GM12892 (cell line): Measurements from ENCODE around the gene FOSB. TPM values are rescaled to one million over a fixed set of nuclear protein-coding genes. Genes with fewer than 3 reads are reported as not detected.

ENCODE experiments used
- DNase-seq: peaks from one replicate; pipeline ENCODE4 v3.0.0; 2011; ENCODE audit not compliant: insufficient read length
- FAIRE-seq: peaks from 2 replicates; lab custom pipeline; 2011; peaks lifted over from hg19 to GRCh38; lab: Jason Lieb, UNC
- POLR2A ChIP-seq: IDR thresholded peaks from 2 replicates; pipeline ENCODE4 v1.6.1; 2011; ENCODE audit warnings: low read depth, low read length, control low read depth
- POLR2AphosphoS5 ChIP-seq: IDR thresholded peaks from 2 replicates; pipeline ENCODE4 v1.6.1; 2011; ENCODE audit warnings: low read depth, low read length, control low read depth
- TAF1 ChIP-seq: IDR thresholded peaks from 2 replicates; pipeline ENCODE4 v1.6.1; 2011; ENCODE audit warnings: low read depth, mild to moderate bottlenecking, control low read depth, low read length, borderline replicate concordance
- polyA plus RNA-seq: library from polyadenylated mRNA; unstranded; fragments of >200 nt; gene quantifications from one replicate; pipeline ENCODE4 v1.2.1, GENCODE V29; 2012; ENCODE audit warnings: missing spikeins, inconsistent platforms; ENCODE audit not compliant: missing spikeins

The FOSB gene
- 1.1 TPM for polyA plus RNA-seq

DNA sequence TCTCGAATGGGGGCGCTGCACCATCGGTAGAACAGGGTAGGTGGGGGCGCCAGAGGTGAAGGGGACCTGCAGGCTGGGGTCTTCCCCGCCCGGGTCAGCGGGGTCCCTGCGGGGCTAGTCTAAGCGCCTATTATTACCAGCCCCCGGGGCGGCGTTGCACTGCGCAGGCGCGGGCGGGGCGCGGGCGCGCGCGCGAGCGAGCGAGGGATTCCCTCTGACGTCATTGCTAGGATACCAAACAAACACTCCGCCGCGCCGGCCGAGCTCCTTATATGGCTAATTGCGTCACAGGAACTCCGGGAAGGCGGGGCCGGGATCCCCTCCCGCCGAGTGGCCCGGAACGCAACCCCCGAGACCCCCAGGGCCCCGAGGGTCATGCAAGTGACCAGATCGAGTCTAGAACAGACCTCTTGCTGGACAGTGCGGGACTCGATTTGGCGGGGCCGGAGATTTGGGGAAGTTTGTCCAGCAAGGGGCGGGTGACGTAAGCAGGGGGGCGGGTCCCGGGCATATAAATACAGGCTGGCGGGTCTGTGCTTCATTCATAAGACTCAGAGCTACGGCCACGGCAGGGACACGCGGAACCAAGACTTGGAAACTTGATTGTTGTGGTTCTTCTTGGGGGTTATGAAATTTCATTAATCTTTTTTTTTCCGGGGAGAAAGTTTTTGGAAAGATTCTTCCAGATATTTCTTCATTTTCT is at the start of gene FOSB:
Gene FOSB (plus strand): TSS at position 541 of the 703 bp plus-strand sequence. CDS start 591 bp downstream, outside the sequence.
- peak; percentile 82 for DNase-seq
- TF ChIP-seq POLR2AphosphoS5 (peak; percentile 37; the same call in 1 of the 2 replicates), POLR2A (peak; percentile 75), TAF1 (no peak)
- FAIRE-seq, result peak; percentile 88

DNA sequence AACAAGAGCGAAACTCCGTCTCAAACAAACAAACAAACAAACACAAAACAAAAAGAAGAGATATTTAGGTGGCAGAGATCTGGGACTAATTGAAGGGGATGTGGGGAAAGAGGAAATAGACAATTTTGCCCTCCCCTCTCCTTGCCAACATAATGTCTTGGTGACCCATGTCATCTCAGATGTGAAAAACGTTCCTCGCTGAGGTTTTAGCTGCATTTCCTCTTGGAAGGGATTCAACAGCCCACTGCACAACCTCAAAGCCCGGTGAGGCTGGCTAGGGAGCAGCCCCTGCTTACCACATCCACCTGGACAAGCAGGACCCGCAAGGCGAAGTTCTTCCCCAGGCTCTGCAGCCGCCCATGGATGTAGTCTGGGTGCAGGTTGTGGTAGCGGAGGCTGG is 49.0 kb upstream of the FOSB start:
- DNase-seq, result no peak
- FAIRE-seq, result peak; percentile 75
- no peak for TF ChIP-seq POLR2A
- no peak for TF ChIP-seq POLR2AphosphoS5

DNA sequence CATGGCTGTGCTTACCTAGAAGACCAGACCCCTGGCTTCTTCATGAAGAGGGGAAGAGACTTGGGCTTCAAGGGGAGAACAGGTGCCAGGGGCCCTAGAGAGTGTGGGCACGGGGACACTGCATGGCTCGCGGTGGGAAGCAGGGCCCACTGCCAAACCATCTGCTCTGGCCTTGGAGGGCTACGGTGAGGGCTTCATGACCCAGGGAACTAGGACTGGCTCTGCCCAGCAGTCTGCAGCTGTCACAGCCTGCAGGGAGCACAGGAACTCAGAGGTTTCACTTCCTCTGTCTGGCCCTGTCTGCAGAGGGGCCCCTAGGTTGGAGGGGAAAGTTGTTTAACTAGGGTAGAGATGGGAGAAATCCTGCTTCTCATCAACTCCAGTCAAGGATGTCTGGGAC is 48.4 kb upstream of the FOSB start:
- DNase-seq (peak; percentile 86), FAIRE-seq (peak; percentile 96)
- TF ChIP-seq POLR2A (peak; percentile 55; the same call in 1 of the 2 replicates), TAF1 (no peak), POLR2AphosphoS5 (peak; percentile 77)

DNA sequence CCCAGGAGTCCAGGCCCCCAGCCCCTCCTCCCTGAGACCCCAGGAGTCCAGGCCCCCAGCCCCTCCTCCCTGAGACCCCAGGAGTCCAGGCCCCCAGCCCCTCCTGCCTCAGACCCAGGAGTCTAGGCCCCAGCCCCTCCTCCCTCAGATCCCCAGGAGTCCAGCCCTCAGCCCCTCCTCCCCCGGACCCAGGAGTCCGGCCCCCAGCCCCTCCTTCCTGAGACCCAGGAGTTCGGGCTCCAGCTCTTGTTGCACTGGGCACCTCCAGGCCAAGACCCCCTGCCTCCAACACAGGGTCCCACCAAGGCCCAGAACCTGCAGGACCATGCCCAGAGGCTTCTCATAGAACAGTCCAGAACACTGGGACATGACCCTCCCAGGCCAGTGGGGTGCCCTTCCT is 47.9 kb upstream of the FOSB start:
- TF ChIP-seq POLR2A (no peak), TAF1 (no peak), POLR2AphosphoS5 (no peak)
- DNase-seq, result no peak
- no peak for FAIRE-seq

DNA sequence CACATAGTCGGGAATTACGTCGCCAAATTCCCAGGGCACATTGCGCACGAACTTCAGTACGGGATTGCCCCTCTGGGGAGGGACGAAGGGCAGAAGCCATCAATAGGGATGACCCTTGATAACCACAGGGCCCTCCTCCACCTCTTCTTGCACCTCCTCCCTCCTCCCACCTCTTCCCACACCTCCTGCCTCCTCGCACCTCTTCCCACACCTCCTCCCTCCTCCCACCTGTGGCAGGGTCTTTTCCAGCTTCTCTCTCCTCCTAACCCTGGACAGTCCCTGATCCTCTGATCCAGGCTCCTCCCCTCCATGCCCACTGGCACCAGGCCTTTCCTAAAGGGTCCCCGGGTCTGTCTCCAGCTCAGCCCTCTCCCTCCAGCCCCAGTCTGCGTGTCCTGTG is 47.4 kb upstream of the FOSB start:
- TF ChIP-seq POLR2AphosphoS5, result no peak
- TF ChIP-seq POLR2A, result no peak
- DNase-seq (no peak), FAIRE-seq (no peak)

DNA sequence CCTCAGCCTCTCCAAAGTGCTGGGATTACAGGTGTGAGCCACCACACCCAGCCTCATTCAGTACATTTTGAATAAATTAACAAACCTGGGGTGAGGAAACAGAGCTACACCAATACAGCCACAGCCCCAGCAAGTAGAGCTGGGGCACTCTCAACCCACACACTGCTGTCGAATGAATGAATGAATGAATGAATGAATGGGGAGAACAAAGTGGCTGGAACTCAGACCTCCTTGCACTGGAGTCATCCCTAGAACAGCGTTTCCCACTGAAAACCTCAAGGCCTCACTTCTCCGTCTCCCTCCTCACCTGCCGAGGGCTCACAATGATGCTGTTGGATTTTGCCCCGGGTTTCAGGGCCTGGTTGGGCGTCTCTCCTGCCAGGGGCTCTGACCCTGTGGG is 46.9 kb upstream of the FOSB start:
- DNase-seq, result no peak
- TF ChIP-seq POLR2AphosphoS5, result no peak
- no peak for TF ChIP-seq POLR2A
- no peak for TF ChIP-seq TAF1
- no peak for FAIRE-seq

DNA sequence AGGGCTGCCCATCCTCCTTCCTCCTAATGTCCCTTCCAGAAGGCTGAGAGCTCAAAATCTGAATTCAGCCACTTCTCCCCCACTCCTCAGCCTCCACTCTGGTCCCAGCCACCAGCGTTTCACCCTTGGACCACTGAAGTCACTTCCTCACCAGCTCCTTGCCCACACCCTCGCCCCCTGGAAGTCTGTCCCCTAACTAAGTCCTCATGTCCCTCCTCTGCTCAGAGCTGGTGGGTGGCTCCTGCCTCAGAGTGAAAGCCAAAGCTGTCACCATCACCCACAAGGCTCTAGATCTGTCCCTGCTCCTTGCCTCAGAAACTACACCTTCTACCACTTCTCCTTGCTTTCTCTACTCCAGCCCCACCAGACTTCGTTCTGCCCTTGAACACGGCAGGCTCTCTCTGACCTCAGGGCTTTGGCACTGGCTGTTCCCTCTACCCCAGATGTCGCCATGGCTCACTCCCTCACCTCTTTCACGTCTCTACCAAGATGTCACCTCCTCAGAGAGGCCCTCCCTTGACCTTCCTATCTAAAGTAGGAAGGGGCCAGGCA is 45.8 kb upstream of the FOSB start:
- DNase-seq (no peak), FAIRE-seq (no peak)
- TF ChIP-seq POLR2AphosphoS5 (no peak), POLR2A (no peak), TAF1 (no peak)

DNA sequence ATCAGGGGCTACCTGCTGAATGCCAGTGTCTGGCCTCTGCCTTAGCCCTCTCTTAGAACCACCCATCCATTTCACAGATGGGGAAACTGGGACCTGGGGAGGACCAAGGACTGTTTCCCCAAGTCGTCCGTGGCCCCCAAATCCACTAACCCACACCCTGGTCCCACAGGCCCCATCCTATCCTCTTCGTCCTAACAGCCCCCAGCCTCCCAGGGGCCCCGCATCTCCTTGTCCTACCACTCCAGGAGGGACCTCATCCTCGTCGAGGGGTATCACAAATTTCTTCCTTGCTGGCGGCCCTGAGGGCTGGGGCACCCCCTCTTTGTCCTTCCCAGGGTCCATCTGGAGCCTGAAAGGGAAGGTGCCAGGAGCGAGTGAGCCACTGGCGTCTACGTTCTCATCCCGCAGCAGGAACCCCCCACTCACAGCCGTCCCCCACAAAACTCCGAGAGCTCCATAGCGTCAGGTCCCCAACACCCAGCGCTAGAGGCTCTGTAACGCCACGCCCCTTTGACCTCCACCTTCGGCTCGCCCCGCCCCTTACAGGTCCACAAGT is 44.7 kb upstream of the FOSB start:
- FAIRE-seq (no peak), DNase-seq (no peak)
- TF ChIP-seq TAF1 (no peak), POLR2AphosphoS5 (no peak), POLR2A (no peak)

DNA sequence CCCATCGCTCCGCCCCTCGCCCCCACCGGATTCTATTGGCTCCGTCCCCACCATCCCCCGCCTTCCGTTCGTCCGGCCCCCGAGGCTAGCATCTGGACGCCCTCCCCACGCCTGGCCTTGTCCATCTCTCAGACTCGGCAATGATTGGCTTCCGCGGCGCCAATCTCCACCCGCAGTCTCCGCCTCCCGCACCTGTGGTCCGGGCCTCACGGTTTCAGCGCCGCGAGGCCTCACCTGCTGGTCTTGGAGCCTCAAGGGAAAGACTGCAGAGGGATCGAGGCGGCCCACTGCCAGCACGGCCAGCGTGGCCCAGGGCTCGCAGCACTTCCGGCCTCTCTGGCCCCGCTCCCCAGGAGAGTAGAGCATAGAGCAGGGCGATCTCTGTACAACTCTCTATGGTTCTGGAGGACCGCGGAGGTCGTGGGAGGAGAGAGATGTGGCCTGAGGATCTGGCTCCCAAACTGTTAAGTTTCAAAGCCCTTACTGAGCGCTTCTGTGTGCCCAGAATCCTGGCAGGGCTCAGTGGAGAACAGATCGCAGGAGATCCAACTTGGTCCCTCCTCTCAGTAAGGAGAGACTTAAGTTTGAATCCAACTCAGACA is 44.1 kb upstream of the FOSB start, which contains the start of gene ERCC1:
Gene ERCC1 (minus strand): TSS at position 329 of the 602 bp plus-strand sequence. CDS start 543 bp downstream, outside the sequence.
- peak; percentile 84 for TF ChIP-seq POLR2A
- TF ChIP-seq TAF1, result peak; percentile 63; the same call in 1 of the 2 replicates
- peak; percentile 74 for TF ChIP-seq POLR2AphosphoS5

DNA sequence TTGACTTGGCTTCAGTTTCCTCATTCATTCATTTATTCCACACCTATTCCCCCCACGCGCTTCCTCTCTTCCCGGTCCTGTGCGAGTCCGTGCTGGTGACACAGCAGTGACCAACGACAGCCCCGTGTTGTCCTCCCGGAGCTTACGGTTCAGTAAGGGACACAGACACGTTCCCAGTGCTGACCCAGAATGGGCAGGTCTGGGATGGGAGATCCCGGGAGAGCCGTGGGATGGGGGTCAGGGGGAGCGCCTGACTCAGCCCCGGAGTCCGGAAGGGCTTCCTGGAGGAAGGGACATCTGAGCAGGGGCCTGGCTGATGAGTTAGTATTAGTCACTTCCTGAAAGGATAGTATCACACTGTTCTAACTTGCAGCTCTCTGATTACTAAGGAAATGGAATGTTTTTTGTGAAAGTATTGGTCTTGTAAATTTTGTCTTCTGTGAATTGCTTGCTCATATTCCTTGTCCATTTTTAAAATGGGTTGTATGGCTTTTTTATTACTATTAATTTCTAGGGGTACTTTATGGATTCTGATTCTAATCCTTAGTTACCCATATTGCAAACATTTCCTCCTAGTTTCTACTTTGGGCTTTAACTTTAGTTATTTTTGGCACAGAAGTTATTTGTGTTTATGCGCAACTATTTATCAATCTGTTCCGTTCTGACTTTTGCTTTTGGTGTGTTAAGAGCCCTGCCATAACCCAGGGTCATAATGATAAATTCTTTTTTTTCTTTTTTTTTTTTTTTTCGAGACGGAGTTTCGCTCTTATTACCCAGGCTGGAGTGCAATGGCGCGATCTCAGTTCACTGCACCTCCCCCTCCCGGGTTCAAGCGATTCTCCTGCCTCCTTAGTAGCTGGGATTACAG is 43.4 kb upstream of the FOSB start:
- FAIRE-seq (peak; percentile 66), DNase-seq (no peak)
- TF ChIP-seq TAF1 (no peak), POLR2AphosphoS5 (no peak), POLR2A (no peak)

More for the DNA sequence above, 44.1 kb upstream of the FOSB start, which contains the start of gene ERCC1:
- DNase-seq (peak; percentile 94), FAIRE-seq (peak; percentile 97)
